Activated B cell treated with CpG ODN at 0.5 μM for 24 hours (primary cell): ENCODE measurements around the gene MACROD2. TPM values are rescaled to one million over a fixed set of nuclear protein-coding genes. Genes with fewer than 3 reads are reported as not detected.

Experiments used
- ATAC-seq: fragments of 200-7000 bp; cut with Tn5 transposase; one replicate; pipeline ENCODE4 v1.10.0; 2021; ENCODE audit warnings: low read depth, mild to moderate bottlenecking, moderate library complexity
- CTCF ChIA-PET: fragments of 350-600 bp; sonication (Branson Sonifier 250); formaldehyde crosslinking; loops from one replicate; lab custom pipeline; 2021; ENCODE audit warnings: antibody characterized with exemption; lab: Charles Lee
- POLR2A ChIA-PET: fragments of 350-600 bp; sonication (Branson Sonifier 250); formaldehyde crosslinking; loops from one replicate; lab custom pipeline; 2021; ENCODE audit warnings: antibody characterized with exemption; lab: Charles Lee
- DNase-seq: peaks from one replicate; pipeline ENCODE4 v3.0.0; 2022
- H3K27ac Mint-ChIP-seq: one replicate; pipeline ENCODE4 v1.8.0; 2020; ENCODE audit warnings: mixed read lengths
- H3K27me3 Mint-ChIP-seq: one replicate; pipeline ENCODE4 v1.8.0; 2021; ENCODE audit warnings: mixed read lengths
- H3K36me3 Mint-ChIP-seq: one replicate; pipeline ENCODE4 v1.8.0; 2021; ENCODE audit warnings: low read depth, mixed read lengths
- H3K4me1 Mint-ChIP-seq: one replicate; pipeline ENCODE4 v1.8.0; 2021; ENCODE audit warnings: mixed read lengths
- H3K4me3 Mint-ChIP-seq: one replicate; pipeline ENCODE4 v1.8.0; 2020; ENCODE audit warnings: mild to moderate bottlenecking, mixed read lengths
- H3K9me3 Mint-ChIP-seq: one replicate; pipeline ENCODE4 v1.8.0; 2020; ENCODE audit warnings: mixed read lengths
- CTCF ChIP-seq: fragments of 200-600 bp; IDR thresholded peaks from one replicate; pipeline ENCODE4 v1.8.0; 2022; ENCODE audit warnings: antibody characterized with exemption, mild to moderate bottlenecking
- intact Hi-C: fragments of 100-400 bp; cut with micrococcal nuclease; formaldehyde crosslinking; loops from one replicate; pipeline ENCODE4 v1.15.1; 2024
- total RNA-seq: library from RNA; stranded (reverse); gene quantifications from 2 replicates; pipeline ENCODE4 v1.2.3, GENCODE V29; 2022

Gene MACROD2
- total RNA-seq, 1 donor from 2014 or later, result 55.1 TPM

- Mint-ChIP-seq H3K36me3 (no peaks in the 10 kb centered on the region), H3K27me3 (peaks cover 4% of the 10 kb centered on the region), H3K9me3 (no peaks in the 10 kb centered on the region), H3K4me1 (no peaks in the 10 kb centered on the region), H3K27ac (no peak overlapping the region), H3K4me3 (no peak overlapping the region)
- POLR2A ChIA-PET, result no interaction called here
- ATAC-seq (no peak), DNase-seq (no peak)
- CTCF ChIA-PET, result no interaction called here
- TF ChIP-seq CTCF, result no peak
- intact Hi-C loops, result no loop called here
These were observed 703.5 kb downstream of the MACROD2 start for GRCh38 chr20:14698605-14699373.

- POLR2A ChIA-PET, result no interaction called here
- Mint-ChIP-seq H3K4me3 (no peak overlapping the region), H3K4me1 (no peaks in the 10 kb centered on the region), H3K36me3 (no peaks in the 10 kb centered on the region), H3K9me3 (no peaks in the 10 kb centered on the region), H3K27ac (no peak overlapping the region), H3K27me3 (peaks cover 4% of the 10 kb centered on the region)
- intact Hi-C loops, result no loop called here
- DNase-seq, result no peak
- ATAC-seq, result no peak
- CTCF ChIA-PET, result no interaction called here
- TF ChIP-seq CTCF, result no peak
These were observed 705.3 kb downstream of the MACROD2 start for GRCh38 chr20:14700639-14700960.

GRCh38 chr20:14701326-14701725 is 706.0 kb downstream of the MACROD2 start:
- POLR2A ChIA-PET, result no interaction called here
- H3K27ac Mint-ChIP-seq, result no peak overlapping the region
- no peak overlapping the region for H3K4me3 Mint-ChIP-seq
- ATAC-seq, result no peak
- no peak for DNase-seq
- H3K9me3 Mint-ChIP-seq, result no peaks in the 10 kb centered on the region
- no peaks in the 10 kb centered on the region for H3K4me1 Mint-ChIP-seq
- no peak for TF ChIP-seq CTCF
- intact Hi-C loops, result no loop called here
- CTCF ChIA-PET, result no interaction called here
- peaks cover 4% of the 10 kb centered on the region for H3K27me3 Mint-ChIP-seq
- no peaks in the 10 kb centered on the region for H3K36me3 Mint-ChIP-seq

DNA sequence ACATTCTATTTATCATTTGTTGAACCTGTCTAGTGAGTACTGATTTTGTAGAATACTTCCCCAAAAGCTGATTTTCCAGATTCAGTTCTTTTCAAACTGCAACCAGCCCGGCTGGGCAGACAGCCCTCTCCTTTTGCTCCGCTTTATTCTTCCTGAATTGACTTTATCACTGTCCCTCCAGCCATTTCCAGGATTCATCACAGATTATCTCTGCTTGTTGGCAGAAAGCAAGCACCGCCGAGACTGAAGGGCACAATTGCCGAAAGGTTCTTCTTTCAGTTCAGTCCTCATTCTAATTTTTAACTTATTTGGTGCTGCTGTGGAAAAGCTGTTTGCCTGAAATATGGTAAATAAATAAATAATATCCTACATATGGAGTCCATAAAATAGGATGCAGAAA is 711.2 kb downstream of the MACROD2 start:
- intact Hi-C loops, result no loop called here
- Mint-ChIP-seq H3K4me3 (no peak overlapping the region), H3K36me3 (no peaks in the 10 kb centered on the region), H3K4me1 (no peaks in the 10 kb centered on the region), H3K27me3 (no peaks in the 10 kb centered on the region), H3K27ac (no peak overlapping the region), H3K9me3 (no peaks in the 10 kb centered on the region)
- no peak for ATAC-seq
- POLR2A ChIA-PET, result no interaction called here
- CTCF ChIA-PET, result no interaction called here
- no peak for TF ChIP-seq CTCF
- no peak for DNase-seq

GRCh38 chr20:14707026-14707680 is 711.8 kb downstream of the MACROD2 start:
- ChIA-PET POLR2A (no interaction called here), CTCF (no interaction called here)
- Mint-ChIP-seq H3K4me1 (no peaks in the 10 kb centered on the region), H3K36me3 (no peaks in the 10 kb centered on the region), H3K9me3 (no peaks in the 10 kb centered on the region), H3K27me3 (no peaks in the 10 kb centered on the region), H3K27ac (no peak overlapping the region), H3K4me3 (no peak overlapping the region)
- intact Hi-C loops, result no loop called here
- no peak for TF ChIP-seq CTCF
- DNase-seq (no peak), ATAC-seq (no peak)
